K562 (cell line): Measurements from ENCODE around the gene PRM1. TPM values are rescaled to one million over a fixed set of nuclear protein-coding genes. Genes with fewer than 3 reads are reported as not detected.
A peak's percentile ranks its signal among the peaks of the same experiment; 100 is the strongest.

Source experiments
- ATAC-seq: fragments of 200-7000 bp; cut with Tn5 transposase; 3 replicates; pipeline ENCODE4 v1.9.1; 2020; ENCODE audit warnings: moderate library complexity
- BruUV-seq: library from RNA; stranded (reverse); fragments of 400-500 nt; replicated peaks from 2 replicates; lab custom pipeline; 2021; lab: Mats Ljungman, UMichigan
- CTCF ChIA-PET: fragments of 300-600 bp; formaldehyde crosslinking; extraction: SDS; loops from one replicate; lab custom pipeline; 2021; ENCODE audit warnings: low intra/inter-chr PET ratio; lab: Yijun Ruan, JAX
- POLR2A ChIA-PET: fragments of 300-600, 350-650 bp; sonication (Branson Sonifier 250); formaldehyde crosslinking; extraction: SDS; loops from one replicate; lab custom pipeline; 2021; ENCODE audit warnings: antibody characterized with exemption, inconsistent platforms; lab: Yijun Ruan, JAX
- DNase-seq, 4 experiments: peaks; one replicate each; pipeline versions ENCODE4 v3.0.0 to v3.0.0-alpha.2; 2011 to 2018; ENCODE audit warnings: low spot score in 3 of 4, mixed read lengths in 3 of 4; ENCODE audit errors: extremely low read depth in 1 of 4
- FAIRE-seq: peaks from 2 replicates; lab custom pipeline; 2011; peaks lifted over from hg19 to GRCh38; lab: Jason Lieb, UNC
- H2AFZ ChIP-seq: 2 replicates; pipeline ENCODE4 v1.6.0; 2011; ENCODE audit warnings: low read depth, low read length, control low read depth, inconsistent platforms
- H3K27ac ChIP-seq: fragments of 200-600 bp; 3 replicates; pipeline ENCODE4 v1.8.0; 2011; ENCODE audit warnings: low read depth, mild to moderate bottlenecking, control low read depth, inconsistent platforms, low read length, moderate library complexity, mixed read lengths; ENCODE audit errors: extremely low read depth
- H3K27me3 ChIP-seq, 2 experiments: fragments of 300-600 bp in 1 of 2; 2 replicates in 1 of 2; 3 replicates in 1 of 2; pipeline versions ENCODE4 v1.6.0 to v1.8.0; 2011; ENCODE audit warnings: inconsistent platforms in 2 of 2, low read length in 2 of 2, mild to moderate bottlenecking in 1 of 2, mixed read lengths in 1 of 2, moderate library complexity in 1 of 2; ENCODE audit not compliant: control insufficient read depth in 2 of 2, insufficient read depth in 2 of 2
- H3K36me3 ChIP-seq: fragments of 300-600 bp; 3 replicates; pipeline ENCODE4 v1.8.0; 2011; ENCODE audit warnings: mild to moderate bottlenecking, low read length, inconsistent platforms; ENCODE audit not compliant: control insufficient read depth, insufficient read depth
- H3K4me1 ChIP-seq, 2 experiments: fragments of 200-600 bp in 1 of 2; replicated peaks in 1 of 2; 2 replicates in 1 of 2; 3 replicates in 1 of 2; pipeline versions ENCODE4 v1.5.1 to v1.8.0; 2011; ENCODE audit warnings: inconsistent platforms in 2 of 2, low read length in 2 of 2, mild to moderate bottlenecking in 1 of 2, mixed read lengths in 1 of 2, moderate library complexity in 1 of 2; ENCODE audit not compliant: control insufficient read depth in 2 of 2, insufficient read depth in 2 of 2
- H3K4me2 ChIP-seq: 2 replicates; pipeline ENCODE4 v1.6.1; 2011; ENCODE audit warnings: low read length, control low read depth, inconsistent platforms, mixed read lengths; ENCODE audit not compliant: insufficient read depth
- H3K4me3 ChIP-seq: fragments of 200-600 bp; sonication (generic), shearing (Covaris generic); 2 replicates; pipeline ENCODE4 v1.5.1; 2016; ENCODE audit warnings: control low read depth, inconsistent platforms
- H3K79me2 ChIP-seq: fragments of 200-600 bp; 3 replicates; pipeline ENCODE4 v1.8.0; 2011; ENCODE audit warnings: low read length, inconsistent platforms; ENCODE audit not compliant: control insufficient read depth, insufficient read depth
- H3K9ac ChIP-seq, 2 experiments: 2 replicates each; pipeline versions ENCODE4 v1.6.0 to v1.6.1; 2011; ENCODE audit warnings: low read depth in 2 of 2, low read length in 2 of 2, control low read depth in 1 of 2, inconsistent platforms in 1 of 2, mild to moderate bottlenecking in 1 of 2, mixed read lengths in 1 of 2; ENCODE audit not compliant: insufficient read depth in 1 of 2
- H3K9me1 ChIP-seq: one replicate; pipeline ENCODE4 v1.6.0; 2011; ENCODE audit warnings: inconsistent platforms, mild to moderate bottlenecking, low read length, moderate library complexity; ENCODE audit not compliant: control insufficient read depth, insufficient read depth
- H3K9me3 ChIP-seq: replicated peaks from 2 replicates; pipeline ENCODE4 v1.5.1; 2011; ENCODE audit warnings: low read depth, low read length, inconsistent platforms; ENCODE audit not compliant: control insufficient read depth, insufficient read depth
- H4K20me1 ChIP-seq: replicated peaks from 2 replicates; pipeline ENCODE4 v1.6.1; 2011; ENCODE audit warnings: low read length, inconsistent platforms, mixed read lengths; ENCODE audit not compliant: control insufficient read depth, insufficient read depth
- ESRRA ChIP-seq: fragments of 450-650 bp; IDR thresholded peaks from 2 replicates; pipeline ENCODE4 v1.6.1; 2014; ENCODE audit warnings: low read depth, mild to moderate bottlenecking, moderate library complexity, borderline replicate concordance
- HNRNPL ChIP-seq: fragments of 200-400 bp; formaldehyde crosslinking; IDR thresholded peaks from 2 replicates; pipeline ENCODE4 v1.6.1; 2017; ENCODE audit warnings: low read depth, mild to moderate bottlenecking, low read length
- SUPT5H ChIP-seq: fragments of 450-650 bp; IDR thresholded peaks from 2 replicates; pipeline ENCODE4 v1.6.1; 2016
- U2AF2 ChIP-seq: fragments of 200-400 bp; formaldehyde crosslinking; optimal IDR thresholded peaks from 2 replicates; pipeline ENCODE3; 2017; ENCODE audit warnings: low read depth, mild to moderate bottlenecking, low read length
- ZKSCAN8 ChIP-seq: fragments of 200-800 bp; sonication (Bioruptor generic); IDR thresholded peaks from 2 replicates; pipeline ENCODE4 v1.6.1; 2016; ENCODE audit warnings: missing genetic modification characterization, missing compliant biosample characterization
- WGBS: fragments of 100-300 bp; shearing (Covaris generic); methylation state at CpG from one replicate; pipeline ENCODE4 v1.1.6; 2016; ENCODE audit warnings: low coverage, mixed read lengths; ENCODE audit not compliant: insufficient coverage; ENCODE audit errors: missing lambda C conversion rate; 5-methylcytosine and 5-hydroxymethylcytosine counted together
- in situ Hi-C: fragments of 300-500 bp; cut with MboI; formaldehyde crosslinking; loops from 4 replicates; pipeline ENCODE4 v1.15.0; 2018; ENCODE audit warnings: inconsistent platforms, mixed read lengths
- intact Hi-C: fragments of 100-400 bp; cut with micrococcal nuclease; formaldehyde crosslinking; loops from 2 replicates; pipeline ENCODE4 v1.14.2; 2022
- polyA plus RNA-seq, 8 experiments: library from polyadenylated mRNA; depleted of rRNA in 4 of 8; stranded (reverse) in 5 of 8; unstranded in 3 of 8; fragments of >200 nt; fragmentation: Nextera tagmentation in 2 of 8; fragmentation: Illumina TruSeq in 1 of 8; extraction: Ambion mirVana in 2 of 8; extraction: Trizol in 1 of 8; gene quantifications; 2 replicates each; pipeline versions ENCODE4 v1.2.1 to v1.2.3, GENCODE V29; 2011 to 2014; ENCODE audit warnings: inconsistent platforms in 1 of 8, missing spikeins in 1 of 8
- total RNA-seq, 7 experiments: library from RNA; depleted of rRNA in 6 of 7; stranded (reverse); fragments of >200 nt in 6 of 7; fragmentation: Illumina TruSeq in 2 of 7; extraction: Trizol in 2 of 7; gene quantifications; 2 replicates each; pipeline versions ENCODE4 v1.2.1 to v1.2.3, GENCODE V29; 2011 to 2021; ENCODE audit warnings: low replicate concordance in 1 of 7
- TF ChIP-seq, protein P1 (sequence below): IDR thresholded peaks from 2 replicates; pipeline ENCODE4 v1.6.1; 2011; ENCODE audit warnings: borderline replicate concordance, low read depth, mild to moderate bottlenecking, moderate library complexity, low read length; ENCODE audit not compliant: insufficient read depth, poor library complexity, severe bottlenecking
- TF ChIP-seq, protein P2 (sequence below): fragments of 150-350 bp; conservative IDR thresholded peaks from 2 replicates; pipeline ENCODE4 v1.6.1; 2014; ENCODE audit warnings: low read length
- TF ChIP-seq, protein P3 (sequence below), 2 experiments: fragments of 250-450 bp in 1 of 2; fragments of 450-650 bp in 1 of 2; sonication (Bioruptor Pico) in 1 of 2; IDR thresholded peaks; 2 replicates each; pipeline versions ENCODE4 v1.6.1 to v1.8.0; 2016 to 2021; ENCODE audit warnings: mild to moderate bottlenecking in 2 of 2, moderate library complexity in 2 of 2, missing compliant biosample characterization in 1 of 2, missing genetic modification characterization in 1 of 2
- TF ChIP-seq, protein P4 (sequence below), 2 experiments: fragments of 150-350 bp in 1 of 2; IDR thresholded peaks; 2 replicates each; pipeline ENCODE4 v1.6.1; 2012 to 2016; ENCODE audit warnings: low read depth in 2 of 2, low read length in 2 of 2, mild to moderate bottlenecking in 1 of 2, moderate library complexity in 1 of 2

The PRM1 gene
- total and polyA plus RNA-seq, 9 of the 15 experiments (the other 6 are each of a cell fraction or from before 2014, with no cell fraction given): not detected

DNA sequence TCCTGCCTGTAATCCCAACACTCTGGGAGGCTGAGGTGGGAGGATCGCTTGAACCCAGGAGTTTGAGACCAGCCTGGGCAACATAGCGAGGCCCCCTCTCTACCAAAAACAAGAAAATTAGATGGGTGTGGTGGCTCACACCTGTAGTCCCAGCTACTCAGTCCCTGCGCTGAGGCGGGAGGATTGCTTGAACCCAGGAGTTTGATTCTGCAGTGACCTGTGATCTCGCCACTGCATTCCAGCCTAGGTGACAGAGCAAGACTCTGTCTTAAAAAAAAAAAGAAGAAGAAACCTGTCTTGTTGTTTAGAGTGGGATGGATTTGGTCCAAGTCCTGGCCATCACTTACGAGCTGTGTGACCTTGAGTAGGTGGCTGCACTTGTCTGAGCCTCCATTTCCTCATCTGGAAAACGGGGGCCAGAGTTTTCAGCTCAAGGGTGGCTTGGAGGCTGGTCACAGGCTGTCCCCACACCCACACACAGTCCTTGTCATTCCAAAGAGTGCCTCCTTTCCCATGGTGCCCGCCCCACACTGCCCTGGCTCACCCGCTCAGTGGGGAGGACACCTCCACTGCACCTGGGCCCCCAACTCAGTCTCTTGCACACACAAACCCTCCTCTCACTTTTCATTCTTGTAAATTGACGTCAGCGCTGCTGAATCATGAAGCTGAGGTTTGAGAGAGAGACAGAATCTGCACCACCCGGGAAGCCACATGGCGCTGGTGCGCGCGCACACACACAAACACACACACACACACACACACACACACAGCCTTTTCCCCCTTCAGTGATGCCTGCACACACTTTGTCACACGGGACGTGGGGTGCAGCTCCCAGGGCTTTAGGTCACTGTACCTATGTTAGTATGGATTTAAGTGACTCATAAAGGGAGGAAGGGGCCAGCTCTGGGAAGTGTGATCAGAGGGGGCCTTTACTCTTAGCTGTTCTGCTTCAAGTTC is 29.3 kb downstream of the PRM1 start:
- Histone ChIP-seq H3K4me1 (peaks cover 31 to 45% of the 10 kb centered on the region in 2 experiments; a peak in 4 of 5 replicates), H3K9me1 (no peaks in the 10 kb centered on the region), H3K27me3 (no peaks in the 10 kb centered on the region), H3K4me3 (no peak overlapping the region), H3K36me3 (peaks cover 25% of the 10 kb centered on the region; the same call in 1 of the 3 replicates), H3K9me3 (no peaks in the 10 kb centered on the region), H3K4me2 (peak overlapping the region; percentile 35; the same call in 1 of the 2 replicates), H3K9ac (peak overlapping the region in 1 of 2 experiments; percentile 63; a peak in 1 of 4 replicates), H4K20me1 (no peaks in the 10 kb centered on the region; the same call in 1 of the 2 replicates), H3K79me2 (peaks cover 33% of the 10 kb centered on the region), H3K27ac (peak overlapping the region; percentile 37; the same call in 1 of the 3 replicates), H2AFZ (no peak overlapping the region)
- ChIA-PET POLR2A (interaction anchor here (0.5 to 2.1 kb wide), 24 partner anchors 9 to 546 kb away, joined by 3 to 9 read pairs (median 4); no protein-coding TSS in a partner anchor), CTCF (no interaction called here)
- no peak for ATAC-seq
- 57% methylated on average over 13 of the region's 18 CpGs for WGBS
- in situ Hi-C loops (no loop called here), intact Hi-C loops (loop anchor here (10.0 kb wide), 2 partner anchors 47 to 117 kb away; no protein-coding TSS in a partner anchor)
- peak in 1 of 4 experiments; percentile 66 for DNase-seq
- no TSS peak for BruUV-seq
- peak; percentile 70 for FAIRE-seq
- TF ChIP-seq, protein P1, sequence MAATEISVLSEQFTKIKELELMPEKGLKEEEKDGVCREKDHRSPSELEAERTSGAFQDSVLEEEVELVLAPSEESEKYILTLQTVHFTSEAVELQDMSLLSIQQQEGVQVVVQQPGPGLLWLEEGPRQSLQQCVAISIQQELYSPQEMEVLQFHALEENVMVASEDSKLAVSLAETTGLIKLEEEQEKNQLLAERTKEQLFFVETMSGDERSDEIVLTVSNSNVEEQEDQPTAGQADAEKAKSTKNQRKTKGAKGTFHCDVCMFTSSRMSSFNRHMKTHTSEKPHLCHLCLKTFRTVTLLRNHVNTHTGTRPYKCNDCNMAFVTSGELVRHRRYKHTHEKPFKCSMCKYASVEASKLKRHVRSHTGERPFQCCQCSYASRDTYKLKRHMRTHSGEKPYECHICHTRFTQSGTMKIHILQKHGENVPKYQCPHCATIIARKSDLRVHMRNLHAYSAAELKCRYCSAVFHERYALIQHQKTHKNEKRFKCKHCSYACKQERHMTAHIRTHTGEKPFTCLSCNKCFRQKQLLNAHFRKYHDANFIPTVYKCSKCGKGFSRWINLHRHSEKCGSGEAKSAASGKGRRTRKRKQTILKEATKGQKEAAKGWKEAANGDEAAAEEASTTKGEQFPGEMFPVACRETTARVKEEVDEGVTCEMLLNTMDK: no peak
- TF ChIP-seq, protein P2, sequence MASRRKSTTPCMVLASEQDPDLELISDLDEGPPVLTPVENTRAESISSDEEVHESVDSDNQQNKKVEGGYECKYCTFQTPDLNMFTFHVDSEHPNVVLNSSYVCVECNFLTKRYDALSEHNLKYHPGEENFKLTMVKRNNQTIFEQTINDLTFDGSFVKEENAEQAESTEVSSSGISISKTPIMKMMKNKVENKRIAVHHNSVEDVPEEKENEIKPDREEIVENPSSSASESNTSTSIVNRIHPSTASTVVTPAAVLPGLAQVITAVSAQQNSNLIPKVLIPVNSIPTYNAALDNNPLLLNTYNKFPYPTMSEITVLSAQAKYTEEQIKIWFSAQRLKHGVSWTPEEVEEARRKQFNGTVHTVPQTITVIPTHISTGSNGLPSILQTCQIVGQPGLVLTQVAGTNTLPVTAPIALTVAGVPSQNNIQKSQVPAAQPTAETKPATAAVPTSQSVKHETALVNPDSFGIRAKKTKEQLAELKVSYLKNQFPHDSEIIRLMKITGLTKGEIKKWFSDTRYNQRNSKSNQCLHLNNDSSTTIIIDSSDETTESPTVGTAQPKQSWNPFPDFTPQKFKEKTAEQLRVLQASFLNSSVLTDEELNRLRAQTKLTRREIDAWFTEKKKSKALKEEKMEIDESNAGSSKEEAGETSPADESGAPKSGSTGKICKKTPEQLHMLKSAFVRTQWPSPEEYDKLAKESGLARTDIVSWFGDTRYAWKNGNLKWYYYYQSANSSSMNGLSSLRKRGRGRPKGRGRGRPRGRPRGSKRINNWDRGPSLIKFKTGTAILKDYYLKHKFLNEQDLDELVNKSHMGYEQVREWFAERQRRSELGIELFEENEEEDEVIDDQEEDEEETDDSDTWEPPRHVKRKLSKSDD: no peak
- no peak for TF ChIP-seq HNRNPL
- TF ChIP-seq SUPT5H: peak; percentile 41; the same call in 1 of the 2 replicates
- TF ChIP-seq, protein P3, sequence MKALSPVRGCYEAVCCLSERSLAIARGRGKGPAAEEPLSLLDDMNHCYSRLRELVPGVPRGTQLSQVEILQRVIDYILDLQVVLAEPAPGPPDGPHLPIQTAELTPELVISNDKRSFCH (CRISPR knock-in tag; IDR thresholded peaks at IDR 0.05): no peak
- TF ChIP-seq, protein P3 (tag; IDR thresholded peaks at IDR 0.05): no peak
- TF ChIP-seq ZKSCAN8 (CRISPR knock-in tag): no peak
- no peak for TF ChIP-seq ESRRA
- no peak for TF ChIP-seq U2AF2
- TF ChIP-seq, protein P4, sequence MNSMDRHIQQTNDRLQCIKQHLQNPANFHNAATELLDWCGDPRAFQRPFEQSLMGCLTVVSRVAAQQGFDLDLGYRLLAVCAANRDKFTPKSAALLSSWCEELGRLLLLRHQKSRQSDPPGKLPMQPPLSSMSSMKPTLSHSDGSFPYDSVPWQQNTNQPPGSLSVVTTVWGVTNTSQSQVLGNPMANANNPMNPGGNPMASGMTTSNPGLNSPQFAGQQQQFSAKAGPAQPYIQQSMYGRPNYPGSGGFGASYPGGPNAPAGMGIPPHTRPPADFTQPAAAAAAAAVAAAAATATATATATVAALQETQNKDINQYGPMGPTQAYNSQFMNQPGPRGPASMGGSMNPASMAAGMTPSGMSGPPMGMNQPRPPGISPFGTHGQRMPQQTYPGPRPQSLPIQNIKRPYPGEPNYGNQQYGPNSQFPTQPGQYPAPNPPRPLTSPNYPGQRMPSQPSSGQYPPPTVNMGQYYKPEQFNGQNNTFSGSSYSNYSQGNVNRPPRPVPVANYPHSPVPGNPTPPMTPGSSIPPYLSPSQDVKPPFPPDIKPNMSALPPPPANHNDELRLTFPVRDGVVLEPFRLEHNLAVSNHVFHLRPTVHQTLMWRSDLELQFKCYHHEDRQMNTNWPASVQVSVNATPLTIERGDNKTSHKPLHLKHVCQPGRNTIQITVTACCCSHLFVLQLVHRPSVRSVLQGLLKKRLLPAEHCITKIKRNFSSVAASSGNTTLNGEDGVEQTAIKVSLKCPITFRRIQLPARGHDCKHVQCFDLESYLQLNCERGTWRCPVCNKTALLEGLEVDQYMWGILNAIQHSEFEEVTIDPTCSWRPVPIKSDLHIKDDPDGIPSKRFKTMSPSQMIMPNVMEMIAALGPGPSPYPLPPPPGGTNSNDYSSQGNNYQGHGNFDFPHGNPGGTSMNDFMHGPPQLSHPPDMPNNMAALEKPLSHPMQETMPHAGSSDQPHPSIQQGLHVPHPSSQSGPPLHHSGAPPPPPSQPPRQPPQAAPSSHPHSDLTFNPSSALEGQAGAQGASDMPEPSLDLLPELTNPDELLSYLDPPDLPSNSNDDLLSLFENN (IDR thresholded peaks at IDR 0.05; ENCODE audit: low read depth in 2 of 2, low read length in 2 of 2): no peak
